ENCODE measurements around the gene GOLGA6L10. TPM values are rescaled to one million over a fixed set of nuclear protein-coding genes. Genes with fewer than 3 reads are reported as not detected.
"Not testable (repeated sequence)": the region's sequence is repeated elsewhere in the genome, so short reads cannot be mapped to it uniquely, and the experiment has no call there.

GOLGA6L10 gene
- 0.32 and 0.84 TPM in 2 replicates for total RNA-seq

- intact Hi-C loops (cut with micrococcal nuclease): not testable (repeated sequence)
These were observed at the start of gene GOLGA6L10 for GRCh38 chr15:82349375-82349774. TSS of gene GOLGA6L10 (minus strand) at chr15:82349475. CDS start at chr15:82349375, 100 bp downstream.

- intact Hi-C loops (cut with micrococcal nuclease): no loop called here
These were observed 49.5 kb upstream of the GOLGA6L10 start for GRCh38 chr15:82398785-82399184.

GRCh38 chr15:82397817-82398216, 48.5 kb upstream of the GOLGA6L10 start:
- intact Hi-C loops (cut with micrococcal nuclease): no loop called here

GRCh38 chr15:82395788-82396187, 46.5 kb upstream of the GOLGA6L10 start:
- intact Hi-C loops (cut with micrococcal nuclease): not testable (repeated sequence)

- intact Hi-C loops (cut with micrococcal nuclease): no loop called here
These were observed 44.4 kb upstream of the GOLGA6L10 start for GRCh38 chr15:82393671-82394070.

- intact Hi-C loops (cut with micrococcal nuclease): not testable (repeated sequence)
These were observed 42.8 kb upstream of the GOLGA6L10 start for GRCh38 chr15:82392077-82392476.

- intact Hi-C loops (cut with micrococcal nuclease): not testable (repeated sequence)
These were observed 40.9 kb upstream of the GOLGA6L10 start for GRCh38 chr15:82390152-82390551.

GRCh38 chr15:82387209-82387608, 37.9 kb upstream of the GOLGA6L10 start:
- intact Hi-C loops (cut with micrococcal nuclease): not testable (repeated sequence)

GRCh38 chr15:82381330-82381955, 32.2 kb upstream of the GOLGA6L10 start:
- intact Hi-C loops (cut with micrococcal nuclease): not testable (repeated sequence)

- intact Hi-C loops (cut with micrococcal nuclease): not testable (repeated sequence)
These were observed 30.3 kb upstream of the GOLGA6L10 start for GRCh38 chr15:82379552-82379951.

- intact Hi-C loops (cut with micrococcal nuclease): not testable (repeated sequence)
These were observed 24.4 kb upstream of the GOLGA6L10 start for GRCh38 chr15:82373661-82374060.

GRCh38 chr15:82371656-82372055, 22.4 kb upstream of the GOLGA6L10 start:
- intact Hi-C loops (cut with micrococcal nuclease): no loop called here

GRCh38 chr15:82367790-82368189, 18.5 kb upstream of the GOLGA6L10 start:
- intact Hi-C loops (cut with micrococcal nuclease): not testable (repeated sequence)

- intact Hi-C loops (cut with micrococcal nuclease): not testable (repeated sequence)
These were observed 16.5 kb upstream of the GOLGA6L10 start for GRCh38 chr15:82365692-82366323.

GRCh38 chr15:82364548-82364947, 15.3 kb upstream of the GOLGA6L10 start:
- intact Hi-C loops (cut with micrococcal nuclease): not testable (repeated sequence)

GRCh38 chr15:82362790-82363189, 13.5 kb upstream of the GOLGA6L10 start:
- intact Hi-C loops (cut with micrococcal nuclease): not testable (repeated sequence)

- intact Hi-C loops (cut with micrococcal nuclease): not testable (repeated sequence)
These were observed 11.3 kb upstream of the GOLGA6L10 start for GRCh38 chr15:82360618-82361017.

- intact Hi-C loops (cut with micrococcal nuclease): not testable (repeated sequence)
These were observed 5.8 kb upstream of the GOLGA6L10 start for GRCh38 chr15:82355055-82355454.

GRCh38 chr15:82354546-82354945, 5.3 kb upstream of the GOLGA6L10 start:
- intact Hi-C loops (cut with micrococcal nuclease): not testable (repeated sequence)

- intact Hi-C loops (cut with micrococcal nuclease): not testable (repeated sequence)
These were observed 1.6 kb downstream of the GOLGA6L10 start for GRCh38 chr15:82347645-82348044.

- intact Hi-C loops (cut with micrococcal nuclease): not testable (repeated sequence)
These were observed 4.1 kb downstream of the GOLGA6L10 start for GRCh38 chr15:82345176-82345575.

- intact Hi-C loops (cut with micrococcal nuclease): not testable (repeated sequence)
These were observed 4.9 kb downstream of the GOLGA6L10 start for GRCh38 chr15:82344421-82344820.

GRCh38 chr15:82343851-82344250, 5.4 kb downstream of the GOLGA6L10 start:
- intact Hi-C loops (cut with micrococcal nuclease): not testable (repeated sequence)

Measured in T-helper 2 cell treated with Interferon-gamma antibody and Interleukin-4, amounts not matched to agents 100 ng/mL and 5 ng/mL, for 36 hours (primary cell).